HCT116 (cell line): ENCODE data around the gene SEMA4C. TPM values are rescaled to one million over a fixed set of nuclear protein-coding genes. Genes with fewer than 3 reads are reported as not detected.

Source experiments
- ATAC-seq: fragments of 200-7000 bp; cut with Tn5 transposase; 2 replicates; pipeline ENCODE4 v1.9.1; 2020; ENCODE audit warnings: mild to moderate bottlenecking, moderate library complexity
- BruUV-seq: library from RNA; stranded (reverse); fragments of 400-500 nt; replicated peaks from 2 replicates; lab custom pipeline; 2021; lab: Mats Ljungman, UMichigan
- CTCF ChIA-PET: fragments of 300-600 bp; sonication (Branson Sonifier 250); formaldehyde crosslinking; loops from one replicate; lab custom pipeline; 2021; ENCODE audit warnings: antibody characterized with exemption; lab: Charles Lee
- POLR2A ChIA-PET: fragments of 300-600, 350-600 bp; sonication (Branson Sonifier 250); formaldehyde crosslinking; loops from one replicate; lab custom pipeline; 2021; ENCODE audit warnings: antibody characterized with exemption; lab: Charles Lee
- RAD21 ChIA-PET, 2 experiments: fragments of 300-600 bp; sonication (Branson Sonifier 250); formaldehyde crosslinking; loops; one replicate each; lab custom pipeline; 2023; ENCODE audit warnings: low total read pairs in 2 of 2; ENCODE audit not compliant: uncharacterized antibody in 2 of 2, unreplicated experiment in 2 of 2, low non-redundant PET in 1 of 2; lab: Charles Lee
- DNase-seq: peaks from one replicate; pipeline ENCODE4 v3.0.0-alpha.2; 2010; ENCODE audit warnings: low read depth, low spot score
- H2AFZ ChIP-seq: fragments of 200-600 bp; shearing (Covaris generic), sonication (generic); 2 replicates; pipeline ENCODE4 v1.6.1; 2017; ENCODE audit warnings: low read depth, mixed run types, mixed read lengths, antibody characterized with exemption, low read length; ENCODE audit not compliant: poor library complexity, severe bottlenecking
- H3K27ac ChIP-seq: 2 replicates; pipeline ENCODE4 v1.5.1; 2012; ENCODE audit warnings: low read depth, low read length
- H3K27me3 ChIP-seq: fragments of 200-600 bp; sonication (generic); 2 replicates; pipeline ENCODE4 v1.6.1; 2016; ENCODE audit warnings: mixed run types, low read length, mixed read lengths; ENCODE audit not compliant: insufficient read depth
- H3K36me3 ChIP-seq, 2 experiments: fragments of 200-500 bp in 1 of 2; fragments of 200-600 bp in 1 of 2; sonication (Bioruptor generic) in 1 of 2; sonication (generic) in 1 of 2; 2 replicates each; pipeline versions ENCODE4 v1.5.1 to v1.6.1; 2014 to 2016; ENCODE audit warnings: low read length in 2 of 2, inconsistent platforms in 1 of 2, mixed read lengths in 1 of 2, mixed run types in 1 of 2; ENCODE audit not compliant: insufficient read depth in 2 of 2, control insufficient read depth in 1 of 2
- H3K4me1 ChIP-seq, 2 experiments: fragments of 200-600 bp in 1 of 2; sonication (generic) in 1 of 2; 2 replicates each; pipeline versions ENCODE4 v1.5.1 to v1.6.1; 2012 to 2017; ENCODE audit warnings: low read length in 2 of 2, inconsistent platforms in 1 of 2, mild to moderate bottlenecking in 1 of 2, mixed read lengths in 1 of 2, mixed run types in 1 of 2, moderate library complexity in 1 of 2; ENCODE audit not compliant: insufficient read depth in 2 of 2, control insufficient read depth in 1 of 2
- H3K4me2 ChIP-seq: fragments of 200-600 bp; sonication (generic); 2 replicates; pipeline ENCODE4 v1.6.1; 2017; ENCODE audit warnings: mixed run types, low read length, mixed read lengths
- H3K4me3 ChIP-seq, 2 experiments: fragments of 200-600 bp in 1 of 2; sonication (generic) in 1 of 2; replicated peaks in 1 of 2; 2 replicates each; pipeline ENCODE4 v1.5.1; 2011 to 2016; ENCODE audit warnings: low read length in 2 of 2, control low read depth in 1 of 2, low read depth in 1 of 2, mild to moderate bottlenecking in 1 of 2, mixed read lengths in 1 of 2, mixed run types in 1 of 2
- H3K79me2 ChIP-seq: fragments of 200-600 bp; sonication (generic); 2 replicates; pipeline ENCODE4 v1.6.1; 2017; ENCODE audit warnings: mild to moderate bottlenecking, mixed run types, low read length, moderate library complexity, mixed read lengths; ENCODE audit not compliant: insufficient read depth
- H3K9ac ChIP-seq: fragments of 200-600 bp; sonication (generic); 2 replicates; pipeline ENCODE4 v1.6.1; 2016; ENCODE audit warnings: low read length, mixed read lengths
- H3K9me2 ChIP-seq: fragments of 200-600 bp; sonication (generic), shearing (Covaris generic); 2 replicates; pipeline ENCODE4 v1.6.1; 2017; ENCODE audit warnings: mixed run types, mild to moderate bottlenecking, moderate library complexity; ENCODE audit not compliant: insufficient read depth
- H3K9me3 ChIP-seq, 2 experiments: fragments of 200-500 bp in 1 of 2; fragments of 200-600 bp in 1 of 2; sonication (Bioruptor generic) in 1 of 2; sonication (generic) in 1 of 2; 2 replicates each; pipeline ENCODE4 v1.6.1; 2014 to 2017; ENCODE audit warnings: low read length in 2 of 2, mixed read lengths in 2 of 2, inconsistent platforms in 1 of 2, low read depth in 1 of 2, mild to moderate bottlenecking in 1 of 2, mixed run types in 1 of 2, moderate library complexity in 1 of 2; ENCODE audit not compliant: control insufficient read depth in 1 of 2, insufficient read depth in 1 of 2
- H4K20me1 ChIP-seq: fragments of 200-600 bp; sonication (generic), shearing (Covaris generic); 2 replicates; pipeline ENCODE4 v1.6.1; 2017; ENCODE audit warnings: mixed run types, mild to moderate bottlenecking, moderate library complexity; ENCODE audit not compliant: insufficient read depth
- CBX3 ChIP-seq: IDR thresholded peaks from 2 replicates; pipeline ENCODE4 v1.6.1; 2012; ENCODE audit warnings: low read depth
- CEBPB ChIP-seq: IDR thresholded peaks from 2 replicates; pipeline ENCODE4 v1.6.1; 2012; ENCODE audit warnings: low read depth
- CTCF ChIP-seq, 3 experiments: fragments of 200-600 bp in 1 of 3; sonication (generic) in 1 of 3; IDR thresholded peaks in 2 of 3; conservative IDR thresholded peaks in 1 of 3; 2 replicates each; pipeline ENCODE4 v1.5.1; 2012 to 2017; ENCODE audit warnings: low read depth in 2 of 3, low read length in 2 of 3, antibody characterized with exemption in 1 of 3, borderline replicate concordance in 1 of 3, control low read depth in 1 of 3, mild to moderate bottlenecking in 1 of 3, mixed read lengths in 1 of 3, mixed run types in 1 of 3, moderate library complexity in 1 of 3; ENCODE audit not compliant: insufficient read depth in 1 of 3
- EGR1 ChIP-seq: IDR thresholded peaks from 2 replicates; pipeline ENCODE4 v1.6.1; 2012; ENCODE audit warnings: low read depth
- ELF1 ChIP-seq: IDR thresholded peaks from 2 replicates; pipeline ENCODE4 v1.6.1; 2012; ENCODE audit warnings: low read depth, borderline replicate concordance
- POLR2AphosphoS5 ChIP-seq: IDR thresholded peaks from 2 replicates; pipeline ENCODE4 v1.6.1; 2011; ENCODE audit warnings: mild to moderate bottlenecking, low read depth, low read length, moderate library complexity
- SP1 ChIP-seq: IDR thresholded peaks from 2 replicates; pipeline ENCODE4 v1.6.1; 2012; ENCODE audit warnings: low read depth
- SRF ChIP-seq: IDR thresholded peaks from 2 replicates; pipeline ENCODE4 v1.6.1; 2012; ENCODE audit warnings: low read depth
- TCF7L2 ChIP-seq: IDR thresholded peaks from 2 replicates; pipeline ENCODE4 v1.7.0; 2011; ENCODE audit warnings: borderline replicate concordance, inconsistent platforms; ENCODE audit not compliant: insufficient read depth, insufficient read length; ENCODE audit errors: extremely low read depth
- ZNF274 ChIP-seq: fragments of 200-500 bp; sonication (Bioruptor generic); IDR thresholded peaks from 2 replicates; pipeline ENCODE4 v1.6.1; 2014; ENCODE audit warnings: mild to moderate bottlenecking, low read depth, low read length, inconsistent platforms
- intact Hi-C: fragments of 100-400 bp; cut with micrococcal nuclease; formaldehyde crosslinking; loops from 2 replicates; pipeline ENCODE4 v1.10.0; 2022
- total RNA-seq: library from RNA; stranded (reverse); gene quantifications from one replicate; pipeline ENCODE4 v1.2.1, GENCODE V29; 2021; ENCODE audit not compliant: unreplicated experiment

SEMA4C gene
- total RNA-seq, 1 experiment from 2014 or later = 25.4 TPM

GRCh38 chr2:96903318-96903717 is 33.4 kb upstream of the SEMA4C start:
- Histone ChIP-seq H3K9me3 (no peaks in the 10 kb centered on the region), H3K4me1 (no peaks in the 10 kb centered on the region; a peak in 1 of 4 replicates), H3K36me3 (no peaks in the 10 kb centered on the region), H3K9ac (no peak overlapping the region), H3K27ac (no peak overlapping the region), H3K27me3 (no peaks in the 10 kb centered on the region), H4K20me1 (no peaks in the 10 kb centered on the region), H3K9me2 (no peaks in the 10 kb centered on the region), H3K4me3 (no peak overlapping the region), H2AFZ (no peak overlapping the region), H3K79me2 (no peaks in the 10 kb centered on the region), H3K4me2 (no peak overlapping the region)
- intact Hi-C loops = no loop called here
- no peak for TF ChIP-seq CTCF (IDR thresholded peaks at IDR 0.05 in 2 of 3, conservative IDR thresholded peaks at IDR 0.05 in 1 of 3; ENCODE audit: borderline replicate concordance in 1 of 3, insufficient read depth in 1 of 3, low read depth in 2 of 3, low read length in 2 of 3)
- no peak for TF ChIP-seq CEBPB
- no peak for TF ChIP-seq SP1
- TF ChIP-seq CBX3 = no peak
- no peak for TF ChIP-seq SRF
- TF ChIP-seq ELF1 = no peak
- no peak for TF ChIP-seq ZNF274
- TF ChIP-seq EGR1 = no peak
- no peak for TF ChIP-seq TCF7L2
- TF ChIP-seq POLR2AphosphoS5 = no peak
- ChIA-PET RAD21 (no interaction called here), POLR2A (no interaction called here), CTCF (no interaction called here)
- no peak for DNase-seq
- peak; percentile 46 for ATAC-seq
- no TSS peak for BruUV-seq
